Mucosa of gallbladder (tissue), 1 donor: Measurements from ENCODE around the gene CYP2W1. TPM values are rescaled to one million over a fixed set of nuclear protein-coding genes. Genes with fewer than 3 reads are reported as not detected.
"Not testable (repeated sequence)": the region's sequence is repeated elsewhere in the genome, so short reads cannot be mapped to it uniquely, and the experiment has no call there.

Experiments
- DNase-seq: peaks from one replicate; pipeline ENCODE4 v3.0.0-alpha.2; 2020; ENCODE audit warnings: low spot score
- total RNA-seq: library from RNA; stranded (reverse); gene quantifications from one replicate; pipeline ENCODE4 v1.2.1, GENCODE V29; 2021
- donor health status: DM: no; HTN: no; CAD: no.

CYP2W1 gene
- total RNA-seq, 1 donor from 2014 or later = 0.46 TPM

DNA sequence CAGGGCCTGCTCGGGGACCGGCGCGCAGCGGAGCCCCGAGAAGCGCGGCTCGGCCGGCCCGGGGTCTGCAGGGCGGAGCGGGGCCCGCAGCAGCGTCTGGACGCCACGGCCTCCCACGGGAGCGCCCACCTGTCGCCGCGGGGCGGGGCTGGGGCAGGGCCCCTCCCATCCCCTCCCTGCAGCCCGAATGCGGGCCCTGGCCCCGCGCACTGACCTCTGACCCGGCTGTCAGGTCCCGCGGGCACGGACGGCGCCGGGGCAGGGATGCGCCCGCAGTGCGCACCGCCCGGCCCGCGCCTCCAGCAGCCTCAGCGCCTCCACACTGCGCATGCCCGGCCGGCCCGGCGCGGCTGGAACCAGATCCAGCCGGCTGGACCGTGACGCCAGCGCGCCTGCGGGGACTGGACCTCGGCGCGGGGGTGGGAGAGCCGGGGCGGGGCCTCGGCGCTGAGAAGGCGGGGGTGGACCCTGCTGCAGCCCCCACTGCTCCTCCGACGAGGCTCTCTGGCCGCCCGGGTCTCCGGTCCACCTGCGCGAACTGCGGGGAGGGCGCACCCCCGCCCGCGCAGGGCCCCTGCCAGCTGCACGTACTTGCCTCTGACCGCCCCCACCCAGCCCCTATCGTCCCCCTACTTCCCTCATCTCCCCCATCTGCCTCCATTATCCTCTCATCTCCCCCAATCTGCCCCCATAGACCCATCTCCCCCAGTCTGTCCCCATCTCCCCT, 45.2 kb downstream of the CYP2W1 start:
- peak; percentile 93 for DNase-seq

DNA sequence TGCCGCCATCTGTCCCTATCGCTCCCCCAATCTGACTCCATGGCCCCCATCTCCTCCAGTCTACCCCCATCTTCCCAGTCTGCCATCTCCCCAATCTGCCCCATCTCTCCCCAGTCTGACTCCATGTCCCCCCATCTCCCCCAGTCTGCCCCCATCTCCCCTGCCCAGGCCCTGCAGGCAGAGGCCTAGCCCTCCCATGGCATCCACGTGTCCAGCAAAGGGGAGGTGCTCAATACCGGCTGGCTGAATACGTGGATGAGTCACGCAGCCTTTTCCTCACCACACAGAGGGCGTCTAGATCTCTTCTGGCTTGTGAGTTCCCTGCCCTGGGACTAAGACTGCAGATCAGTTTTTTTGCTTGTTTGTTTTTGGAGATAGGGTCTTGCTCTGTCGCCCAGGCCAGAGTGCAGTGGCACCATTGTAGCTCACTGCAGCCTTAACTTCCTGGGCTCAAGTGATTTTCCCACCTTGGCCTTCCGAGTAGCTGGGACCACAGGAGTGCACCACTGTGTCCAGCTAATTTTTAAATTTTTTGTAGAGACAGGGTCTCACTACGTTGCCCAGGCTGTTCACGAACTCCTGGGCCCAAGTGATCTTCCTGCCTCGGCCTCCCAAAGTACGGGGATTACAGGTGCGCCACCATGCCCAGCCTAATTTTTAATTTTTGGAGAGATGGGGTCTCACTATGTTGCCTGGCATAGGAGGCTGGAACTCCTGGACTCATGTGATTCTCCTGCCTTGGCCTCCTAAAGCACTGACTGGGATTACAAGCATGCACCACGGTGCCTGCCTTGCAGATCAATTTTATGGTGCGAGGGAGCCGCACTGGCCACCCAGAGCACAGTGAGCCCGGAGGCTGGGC, 46.0 kb downstream of the CYP2W1 start:
- peak; percentile 90 for DNase-seq

DNA sequence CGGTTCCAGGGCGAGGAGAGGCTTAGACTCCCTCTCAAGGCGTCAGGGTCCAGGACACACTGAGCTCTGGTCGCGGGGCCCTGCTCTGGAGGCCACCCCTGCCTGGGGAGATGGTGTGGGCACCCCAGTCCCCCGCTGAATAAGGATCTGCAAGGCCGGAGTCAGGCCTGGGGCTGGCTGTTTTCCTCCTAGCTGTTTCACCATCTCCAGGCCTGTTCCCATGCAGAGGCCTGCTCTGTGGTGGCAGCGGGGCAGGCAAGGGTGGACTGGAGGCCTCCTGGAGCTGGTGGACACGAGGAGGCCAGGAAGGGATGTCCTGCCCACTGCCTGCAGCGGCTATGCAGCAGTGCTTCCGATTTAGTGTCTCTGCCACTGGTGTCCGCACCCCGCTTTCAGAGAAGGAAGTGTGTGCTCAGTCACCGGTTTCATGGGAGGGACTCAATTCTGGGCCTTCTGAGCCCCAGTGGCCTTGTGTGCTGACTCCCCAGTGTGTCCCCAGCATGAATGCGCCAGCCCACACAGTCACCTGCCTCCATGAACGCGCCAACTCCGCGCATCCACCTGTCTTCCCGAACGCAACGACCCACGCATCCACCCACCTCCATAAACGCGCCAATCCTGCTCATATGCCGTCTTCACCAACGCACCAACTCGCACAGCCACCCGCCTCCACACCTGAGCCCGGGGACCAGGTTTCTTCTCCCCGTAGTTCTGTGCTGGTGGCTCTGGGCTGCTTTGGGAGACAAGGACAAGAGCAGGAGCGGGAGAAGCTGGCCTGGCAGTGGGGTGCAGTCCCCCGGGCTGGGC, 46.9 kb downstream of the CYP2W1 start:
- no peak for DNase-seq

DNA sequence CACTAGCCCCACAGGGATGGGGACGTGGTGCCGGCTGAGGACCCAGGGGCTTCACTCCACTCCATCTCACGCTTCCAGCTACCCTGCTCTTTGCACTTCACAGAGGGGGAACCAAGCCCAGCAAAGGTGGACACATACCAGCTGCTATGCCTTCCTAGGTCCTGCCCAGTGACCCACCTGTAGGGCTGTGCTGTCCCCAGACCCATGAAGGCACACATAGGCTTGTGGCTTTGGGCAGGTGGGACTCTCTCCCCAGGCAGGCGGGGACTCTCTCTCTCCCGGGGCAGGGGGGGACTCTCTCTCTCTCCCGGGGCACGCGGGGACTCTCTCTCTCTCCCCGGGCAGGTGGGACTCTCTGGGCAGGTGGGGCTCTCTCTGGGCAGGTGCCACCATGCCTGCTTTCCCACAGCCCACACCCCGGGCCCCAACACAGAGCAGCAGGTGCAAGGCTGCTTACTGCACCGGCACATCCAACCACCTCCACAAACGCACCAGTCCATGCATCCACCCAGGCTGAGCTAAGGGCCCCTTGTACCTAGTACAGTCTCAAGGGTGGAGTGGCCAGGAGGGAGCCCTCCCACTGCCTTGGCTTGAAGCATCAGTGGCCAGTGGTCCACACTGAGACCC, 47.6 kb downstream of the CYP2W1 start:
- no peak for DNase-seq

DNA sequence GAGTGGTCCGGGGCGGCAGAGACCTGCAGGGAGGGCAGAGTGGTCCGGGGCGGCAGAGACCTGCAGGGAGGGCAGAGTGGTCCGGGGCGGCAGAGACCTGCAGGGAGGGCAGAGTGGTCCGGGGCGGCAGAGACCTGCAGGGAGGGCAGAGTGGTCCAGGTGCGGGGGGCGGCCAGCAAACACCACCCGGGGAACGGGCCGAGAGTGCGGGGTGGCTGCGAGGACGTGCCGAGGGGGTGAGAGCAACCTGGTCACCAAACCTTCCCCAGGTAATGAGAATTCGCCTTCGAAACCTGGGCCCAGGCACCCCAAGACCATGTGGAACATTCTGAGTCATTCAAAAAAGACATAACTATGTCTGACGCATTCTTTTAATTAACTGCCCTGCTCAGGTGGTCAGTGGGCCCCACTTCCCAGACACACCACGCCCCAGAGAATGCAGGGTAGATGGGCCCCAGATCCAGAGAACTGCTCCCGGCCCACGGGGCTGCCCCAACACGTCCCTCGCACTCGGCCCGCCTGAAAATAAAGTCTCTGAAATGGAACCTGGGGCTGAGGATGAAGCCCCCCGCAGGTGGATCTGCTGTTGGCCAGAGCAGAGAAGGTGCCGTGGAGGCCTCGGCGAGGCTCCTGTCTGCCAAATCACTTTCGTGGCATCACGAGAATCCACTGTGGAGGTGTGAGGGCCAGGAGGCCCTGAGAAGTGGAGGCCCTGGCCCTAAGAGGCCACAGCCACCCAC, 48.9 kb downstream of the CYP2W1 start:
- no peak for DNase-seq

DNA sequence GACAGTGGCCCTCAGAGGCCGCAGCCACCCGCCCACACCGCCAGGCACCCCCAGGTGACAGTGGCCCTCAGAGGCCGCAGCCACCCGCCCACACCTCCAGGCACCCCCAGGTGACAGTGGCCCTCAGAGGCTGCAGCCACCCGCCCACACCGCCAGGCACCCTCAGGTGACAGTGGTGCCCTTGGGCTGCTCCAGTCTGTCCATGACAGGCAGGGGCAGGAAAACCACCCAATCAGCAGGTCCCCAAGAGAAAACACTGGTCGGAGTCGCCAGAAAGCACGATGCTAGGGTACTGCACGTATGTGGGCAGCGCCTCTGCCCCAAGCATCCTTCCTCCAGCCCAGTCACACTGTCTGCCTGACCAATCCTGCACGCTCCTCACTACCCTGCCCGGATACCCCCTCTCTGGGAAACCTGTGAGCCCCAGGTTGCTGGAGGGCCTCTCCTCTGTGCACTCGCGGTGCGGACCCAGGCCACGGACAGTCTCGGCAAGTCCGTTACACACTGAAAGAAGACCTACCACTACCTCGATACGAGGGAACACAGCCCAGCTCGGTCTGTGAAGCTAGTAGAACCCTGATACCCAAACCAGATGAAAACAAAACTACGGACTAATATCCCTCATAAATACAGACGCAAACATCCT, 49.7 kb downstream of the CYP2W1 start:
- DNase-seq = no peak

DNA sequence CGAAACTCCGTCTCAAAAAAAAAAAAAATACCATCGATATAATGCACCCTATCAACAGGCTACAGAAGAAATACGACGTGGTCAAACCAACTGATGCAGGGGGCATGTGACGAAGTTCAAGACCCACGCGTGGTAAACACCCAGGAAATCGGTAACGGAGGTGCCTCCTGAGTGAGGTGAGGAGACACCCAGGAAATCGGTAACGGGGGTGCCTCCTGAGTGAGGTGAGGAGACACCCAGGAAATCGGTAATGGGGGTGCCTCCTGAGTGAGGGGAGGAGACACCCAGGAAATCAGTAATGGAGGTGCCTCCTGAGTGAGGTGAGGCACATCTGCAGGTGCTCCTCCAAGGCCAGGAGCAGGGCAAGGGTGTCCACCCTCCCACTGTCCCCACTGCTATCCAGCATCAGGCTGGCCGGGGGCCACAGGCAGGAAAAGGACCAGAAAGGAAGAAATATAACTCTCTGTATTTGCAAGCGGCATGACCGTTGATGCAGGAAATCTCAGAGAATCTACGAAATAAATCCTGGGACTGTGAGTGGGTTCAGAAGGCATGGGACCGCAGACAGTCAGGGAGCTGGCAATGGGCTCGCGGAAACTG, 50.7 kb downstream of the CYP2W1 start:
- DNase-seq = no peak

DNA sequence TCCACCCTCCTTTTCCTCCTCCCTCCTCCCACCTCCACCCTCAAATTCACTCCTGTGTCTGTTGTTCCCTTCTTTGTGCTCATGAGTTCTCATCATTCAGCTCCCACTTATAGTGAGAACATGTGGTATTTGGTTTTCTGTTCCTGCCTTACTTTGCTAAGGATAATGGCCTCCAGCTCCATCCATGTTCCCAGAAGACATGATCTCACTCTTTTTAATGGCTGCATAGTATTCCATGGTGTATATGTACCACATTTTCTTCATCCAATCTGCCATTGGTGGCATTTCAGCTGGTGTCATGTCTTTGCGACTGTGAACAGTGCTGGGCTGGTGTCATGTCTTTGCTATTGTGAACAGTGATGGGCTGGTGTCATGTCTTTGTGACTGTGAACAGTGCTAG, 51.8 kb downstream of the CYP2W1 start:
- not testable (repeated sequence) for DNase-seq

DNA sequence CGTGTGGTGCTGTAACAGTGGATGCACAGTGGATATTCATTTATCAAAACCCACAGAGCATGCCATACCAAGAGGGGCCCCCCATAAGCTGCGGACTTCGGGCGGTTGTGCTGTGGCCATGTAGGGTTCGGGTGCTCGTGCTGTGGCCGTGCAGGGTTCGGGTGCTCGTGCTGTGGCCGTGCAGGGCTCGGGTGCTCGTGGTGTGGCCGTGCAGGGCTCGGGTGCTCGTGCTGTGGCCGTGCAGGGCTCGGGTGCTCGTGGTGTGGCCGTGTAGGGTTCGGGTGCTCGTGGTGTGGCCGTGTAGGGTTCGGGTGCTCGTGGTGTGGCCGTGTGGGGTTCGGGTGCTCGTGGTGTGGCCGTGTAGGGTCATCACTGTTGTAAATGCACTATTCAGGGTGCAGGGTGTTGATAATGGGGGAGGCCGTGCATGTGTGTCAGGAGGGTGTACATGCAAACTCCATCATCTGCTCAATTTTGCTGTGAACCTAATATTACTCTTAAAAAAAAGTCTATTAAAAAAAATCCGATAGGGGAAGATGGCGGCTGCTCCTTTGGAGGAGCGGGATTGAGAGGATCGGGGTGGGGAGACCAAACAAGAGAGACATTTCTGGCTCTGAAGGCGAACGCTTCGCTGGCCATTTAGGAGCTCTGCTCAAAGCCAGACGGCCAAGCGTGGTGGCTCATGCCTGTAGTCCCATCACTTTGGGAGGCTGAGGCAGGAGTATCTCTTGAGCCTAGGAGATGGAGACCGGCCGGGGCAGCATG, 53.4 kb downstream of the CYP2W1 start:
- not testable (repeated sequence) for DNase-seq

Other genes starting within 250 kb of the CYP2W1 start
- 126 TPM for gene SUN1, start 150.7 kb upstream of the CYP2W1 start, total RNA-seq
- gene GET4, start 106.6 kb upstream of the CYP2W1 start, total RNA-seq = 37.5 TPM
- gene ADAP1, start 28.5 kb upstream of the CYP2W1 start, total RNA-seq = 52.4 TPM
- gene COX19, start 7.6 kb upstream of the CYP2W1 start, total RNA-seq = 12.1 TPM
- 8.3 TPM for gene GPR146, start 61.4 kb downstream of the CYP2W1 start, total RNA-seq
- 4.7 TPM for gene GPER1, start 104.9 kb downstream of the CYP2W1 start, total RNA-seq
- gene ZFAND2A, start 177.0 kb downstream of the CYP2W1 start, total RNA-seq = 19.2 TPM
- not detected for gene UNCX, start 249.7 kb downstream of the CYP2W1 start, total RNA-seq